ENCODE data around the gene CCT6A. TPM values are rescaled to one million over a fixed set of nuclear protein-coding genes. Genes with fewer than 3 reads are reported as not detected.

Gene CCT6A
- total RNA-seq, 1 experiment from 2014 or later: 744 TPM

Small RNA genes lying within 50 kb of the gene (small RNA-seq; reads per million reads assigned to genes)
- 0.12 to 7.4 reads per million in 2 experiments for gene SNORA15
- 0.29 to 1.3 reads per million in 2 experiments for gene SNORA22B

Other genes starting within 250 kb of the CCT6A start
- not detected in 2 replicates for gene SEPTIN14, start 189.0 kb upstream of the CCT6A start, total RNA-seq (2014; rRNA removed; shearing (Covaris generic))
- gene ZNF713, start 164.3 kb upstream of the CCT6A start, total RNA-seq (2014; rRNA removed; shearing (Covaris generic)): 0.43 and 0.85 TPM in 2 replicates
- gene MRPS17, start 99.9 kb upstream of the CCT6A start, total RNA-seq (2014; rRNA removed; shearing (Covaris generic)): 32.2 and 34.3 TPM in 2 replicates
- gene NIPSNAP2, start 87.2 kb upstream of the CCT6A start, total RNA-seq (2014; rRNA removed; shearing (Covaris generic)): 115 and 125 TPM in 2 replicates
- gene PSPH, start 321 bp upstream of the CCT6A start, total RNA-seq (2014; rRNA removed; shearing (Covaris generic)): 357 and 414 TPM in 2 replicates
- 559 and 567 TPM in 2 replicates for gene SUMF2, start 12.5 kb downstream of the CCT6A start, total RNA-seq (2014; rRNA removed; shearing (Covaris generic))
- gene PHKG1, start 41.2 kb downstream of the CCT6A start, total RNA-seq (2014; rRNA removed; shearing (Covaris generic)): 0.67 and 1.9 TPM in 2 replicates
- gene CHCHD2, start 54.7 kb downstream of the CCT6A start, total RNA-seq (2014; rRNA removed; shearing (Covaris generic)): 754 and 796 TPM in 2 replicates
- not detected in 2 replicates for gene NUPR2, start 64.7 kb downstream of the CCT6A start, total RNA-seq (2014; rRNA removed; shearing (Covaris generic))